Activated T-helper 2 cell treated with anti-CD3 and anti-CD28 coated beads, Interferon-gamma antibody, Interleukin-2, Interleukin-4, amounts not matched to agents 10 μg/mL and 5 μg/mL and 100 μg/mL, durations not matched to agents 14 hours and 24 hours and 36 hours (primary cell): Measurements from ENCODE around the gene SPRING1. TPM values are rescaled to one million over a fixed set of nuclear protein-coding genes. Genes with fewer than 3 reads are reported as not detected.

ENCODE experiments used
- DNase-seq: peaks from one replicate; pipeline ENCODE4 v3.0.0; 2021; ENCODE audit warnings: low spot score
- H3K27ac Mint-ChIP-seq: one replicate; pipeline ENCODE4 v1.8.0; 2021; ENCODE audit warnings: mixed read lengths
- H3K27me3 Mint-ChIP-seq: one replicate; pipeline ENCODE4 v1.8.0; 2021; ENCODE audit warnings: low read depth, mixed read lengths
- H3K36me3 Mint-ChIP-seq: one replicate; pipeline ENCODE4 v1.8.0; 2021; ENCODE audit warnings: low read depth, mixed read lengths
- H3K4me1 Mint-ChIP-seq: one replicate; pipeline ENCODE4 v1.8.0; 2021; ENCODE audit warnings: low read depth, mixed read lengths
- H3K4me3 Mint-ChIP-seq: one replicate; pipeline ENCODE4 v1.8.0; 2021; ENCODE audit warnings: low read depth, mild to moderate bottlenecking, moderate library complexity, mixed read lengths
- H3K9me3 Mint-ChIP-seq: one replicate; pipeline ENCODE4 v1.8.0; 2021; ENCODE audit warnings: mixed read lengths
- intact Hi-C: fragments of 100-400 bp; cut with micrococcal nuclease; formaldehyde crosslinking; loops from one replicate; pipeline ENCODE4 v1.15.1; 2023
- total RNA-seq: library from RNA; stranded (reverse); gene quantifications from 2 replicates; pipeline ENCODE4 v1.2.3, GENCODE V29; 2022

SPRING1 gene
- total RNA-seq, 1 donor from 2014 or later = 32.4 TPM

GRCh38 chr12:116698116-116698515 lies 39.8 kb downstream of the SPRING1 start:
- no peak for DNase-seq
- H3K27ac Mint-ChIP-seq = no peak overlapping the region
- peaks cover 4% of the 10 kb centered on the region for H3K4me1 Mint-ChIP-seq
- no peaks in the 10 kb centered on the region for H3K36me3 Mint-ChIP-seq
- intact Hi-C loops = no loop called here
- H3K4me3 Mint-ChIP-seq = no peak overlapping the region
- peaks cover 31% of the 10 kb centered on the region for H3K27me3 Mint-ChIP-seq
- no peaks in the 10 kb centered on the region for H3K9me3 Mint-ChIP-seq

GRCh38 chr12:116697716-116698115 lies 40.2 kb downstream of the SPRING1 start:
- H3K27me3 Mint-ChIP-seq = peaks cover 34% of the 10 kb centered on the region
- H3K4me3 Mint-ChIP-seq = no peak overlapping the region
- no peak overlapping the region for H3K27ac Mint-ChIP-seq
- intact Hi-C loops = no loop called here
- no peaks in the 10 kb centered on the region for H3K9me3 Mint-ChIP-seq
- no peaks in the 10 kb centered on the region for H3K36me3 Mint-ChIP-seq
- peaks cover 4% of the 10 kb centered on the region for H3K4me1 Mint-ChIP-seq
- DNase-seq = no peak

DNA sequence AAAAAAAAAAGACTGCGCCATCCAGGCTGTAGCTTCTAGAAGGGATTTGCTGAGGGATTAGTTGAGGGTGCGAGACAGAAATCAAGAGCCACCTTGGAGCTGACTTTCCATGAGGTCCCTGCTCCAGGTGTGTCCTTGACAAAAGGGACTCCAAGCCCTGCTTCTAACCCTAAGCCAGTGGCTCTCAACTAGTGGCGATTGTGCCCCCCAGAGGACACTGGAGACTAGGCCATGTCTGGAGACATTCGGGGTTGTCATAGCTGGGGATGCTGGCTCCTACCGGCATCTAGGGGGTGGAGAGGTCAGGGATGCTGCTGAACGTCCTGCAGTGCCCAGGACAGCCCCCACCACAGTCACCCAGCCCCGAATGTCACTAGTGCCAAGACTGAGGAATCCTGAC lies 40.6 kb downstream of the SPRING1 start:
- Mint-ChIP-seq H3K36me3 (no peaks in the 10 kb centered on the region), H3K27ac (no peak overlapping the region), H3K27me3 (peaks cover 36% of the 10 kb centered on the region), H3K4me3 (no peak overlapping the region), H3K9me3 (no peaks in the 10 kb centered on the region), H3K4me1 (peaks cover 4% of the 10 kb centered on the region)
- intact Hi-C loops = no loop called here
- no peak for DNase-seq

DNA sequence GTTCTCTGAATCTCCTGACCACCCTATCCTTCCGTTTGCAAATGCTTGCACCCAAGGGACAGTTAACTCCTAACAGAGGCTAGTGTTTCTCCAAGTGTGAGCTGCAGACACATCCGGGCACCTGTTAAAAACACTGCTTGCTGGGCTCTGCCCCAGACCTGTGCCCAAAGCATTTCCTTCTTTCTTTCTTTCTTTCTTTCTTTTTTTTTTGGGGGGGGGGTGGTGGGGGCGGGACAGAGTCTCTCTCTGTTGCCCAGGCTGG lies 42.5 kb downstream of the SPRING1 start:
- intact Hi-C loops = no loop called here
- Mint-ChIP-seq H3K27me3 (peaks cover 43% of the 10 kb centered on the region), H3K9me3 (no peaks in the 10 kb centered on the region), H3K4me1 (peaks cover 4% of the 10 kb centered on the region), H3K4me3 (no peak overlapping the region), H3K27ac (no peak overlapping the region), H3K36me3 (no peaks in the 10 kb centered on the region)
- DNase-seq = no peak

- Mint-ChIP-seq H3K36me3 (no peaks in the 10 kb centered on the region), H3K4me3 (no peak overlapping the region), H3K9me3 (no peaks in the 10 kb centered on the region), H3K27me3 (peaks cover 47% of the 10 kb centered on the region), H3K4me1 (peaks cover 4% of the 10 kb centered on the region), H3K27ac (no peak overlapping the region)
- intact Hi-C loops = no loop called here
- DNase-seq = no peak
Observed at GRCh38 chr12:116694653-116695463, 43.0 kb downstream of the SPRING1 start.

- Mint-ChIP-seq H3K36me3 (no peaks in the 10 kb centered on the region), H3K4me1 (peaks cover 4% of the 10 kb centered on the region), H3K4me3 (no peak overlapping the region), H3K27me3 (peaks cover 46% of the 10 kb centered on the region), H3K9me3 (no peaks in the 10 kb centered on the region), H3K27ac (no peak overlapping the region)
- intact Hi-C loops = no loop called here
- DNase-seq = no peak
Observed at GRCh38 chr12:116693286-116694227, 44.3 kb downstream of the SPRING1 start.

DNA sequence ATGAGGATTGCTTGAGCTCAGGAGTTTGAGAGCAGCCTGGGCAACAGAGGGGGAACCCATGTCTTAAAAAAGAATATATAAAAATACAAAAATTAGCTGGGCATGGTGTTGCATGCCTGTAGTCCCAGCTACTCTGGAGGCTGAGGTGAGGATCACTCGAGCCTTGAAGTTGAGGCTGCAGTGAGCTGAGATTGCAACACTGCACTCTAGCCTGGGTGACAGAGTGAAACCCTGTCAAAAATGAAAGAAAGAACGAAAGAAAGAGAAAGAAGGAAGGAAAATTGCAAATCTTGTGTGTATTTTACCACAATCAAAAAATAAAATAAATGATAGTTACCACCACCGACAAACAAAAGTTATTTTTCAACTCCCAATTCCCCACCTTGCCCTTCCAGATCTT lies 45.3 kb downstream of the SPRING1 start:
- Mint-ChIP-seq H3K4me3 (no peak overlapping the region), H3K4me1 (peaks cover 4% of the 10 kb centered on the region), H3K27ac (no peak overlapping the region), H3K36me3 (no peaks in the 10 kb centered on the region), H3K9me3 (no peaks in the 10 kb centered on the region), H3K27me3 (peaks cover 46% of the 10 kb centered on the region)
- no peak for DNase-seq
- intact Hi-C loops = no loop called here

DNA sequence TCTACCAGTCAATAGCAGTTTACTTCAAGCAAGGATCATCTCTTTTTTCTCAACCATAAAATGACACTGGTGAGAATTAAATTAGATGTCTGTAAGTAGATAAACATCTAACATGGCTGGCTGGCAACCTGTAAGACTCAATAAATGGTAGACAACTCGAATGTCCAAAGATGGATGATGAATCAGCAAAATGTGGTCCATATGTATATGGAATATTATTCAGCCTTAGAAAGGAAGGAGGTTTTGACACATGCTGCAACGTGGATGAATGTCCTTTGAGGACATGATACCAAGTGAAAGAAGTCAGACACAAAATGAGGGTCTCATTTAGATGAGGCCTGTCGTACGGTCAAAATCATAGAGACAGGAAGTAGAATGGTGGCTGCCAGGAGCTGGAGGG lies 46.2 kb downstream of the SPRING1 start:
- Mint-ChIP-seq H3K27me3 (peaks cover 45% of the 10 kb centered on the region), H3K4me3 (no peak overlapping the region), H3K9me3 (no peaks in the 10 kb centered on the region), H3K4me1 (peaks cover 4% of the 10 kb centered on the region), H3K27ac (no peak overlapping the region), H3K36me3 (no peaks in the 10 kb centered on the region)
- intact Hi-C loops = no loop called here
- no peak for DNase-seq

GRCh38 chr12:116691205-116691604 lies 46.7 kb downstream of the SPRING1 start:
- intact Hi-C loops = no loop called here
- no peak for DNase-seq
- no peaks in the 10 kb centered on the region for H3K9me3 Mint-ChIP-seq
- no peak overlapping the region for H3K4me3 Mint-ChIP-seq
- H3K36me3 Mint-ChIP-seq = no peaks in the 10 kb centered on the region
- H3K27ac Mint-ChIP-seq = no peak overlapping the region
- H3K27me3 Mint-ChIP-seq = peaks cover 42% of the 10 kb centered on the region
- H3K4me1 Mint-ChIP-seq = peaks cover 4% of the 10 kb centered on the region

DNA sequence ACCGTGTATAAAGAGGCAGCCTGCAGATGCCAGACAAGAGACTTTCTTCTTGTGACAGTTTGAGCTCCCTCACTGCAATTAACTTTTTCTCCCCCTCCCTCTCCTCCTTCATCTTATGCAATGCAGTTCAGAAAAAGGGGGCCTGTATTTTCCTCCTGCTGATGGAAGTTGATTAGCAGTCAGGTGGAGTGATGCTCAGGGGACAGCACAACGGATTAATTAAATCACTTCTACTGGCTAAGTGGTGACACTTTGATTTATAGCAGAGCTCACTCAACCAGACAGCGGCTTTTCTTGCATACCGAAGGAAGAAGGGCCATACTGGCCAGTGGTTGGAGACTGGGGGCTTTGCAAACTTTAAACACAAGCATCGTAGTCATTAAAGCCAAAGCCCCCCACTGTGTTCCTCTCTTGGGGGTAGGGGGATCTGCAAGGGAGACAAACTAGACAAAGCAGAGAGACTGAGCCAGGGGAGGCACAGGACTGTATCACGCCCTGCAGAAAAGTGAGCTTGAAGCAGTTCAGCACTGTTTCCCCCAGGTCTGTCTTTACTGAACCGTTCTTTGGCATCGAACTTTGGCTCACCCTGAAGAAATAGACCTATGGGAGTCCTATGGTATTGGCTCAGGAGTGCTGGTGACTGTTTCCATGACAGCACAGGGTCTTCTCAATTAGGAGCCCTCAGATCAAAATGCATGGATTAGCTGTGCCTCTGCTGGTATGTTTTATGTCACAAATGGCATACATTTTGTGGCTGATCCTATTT lies 47.7 kb downstream of the SPRING1 start:
- intact Hi-C loops = no loop called here
- no peak overlapping the region for H3K4me3 Mint-ChIP-seq
- no peak overlapping the region for H3K27ac Mint-ChIP-seq
- DNase-seq = no peak
- peaks cover 37% of the 10 kb centered on the region for H3K27me3 Mint-ChIP-seq
- no peaks in the 10 kb centered on the region for H3K9me3 Mint-ChIP-seq
- peaks cover 4% of the 10 kb centered on the region for H3K4me1 Mint-ChIP-seq
- no peaks in the 10 kb centered on the region for H3K36me3 Mint-ChIP-seq

GRCh38 chr12:116689521-116689920 lies 48.3 kb downstream of the SPRING1 start:
- no peaks in the 10 kb centered on the region for H3K4me1 Mint-ChIP-seq
- H3K4me3 Mint-ChIP-seq = no peak overlapping the region
- no peak for DNase-seq
- H3K9me3 Mint-ChIP-seq = no peaks in the 10 kb centered on the region
- H3K27ac Mint-ChIP-seq = no peak overlapping the region
- peaks cover 30% of the 10 kb centered on the region for H3K27me3 Mint-ChIP-seq
- H3K36me3 Mint-ChIP-seq = no peaks in the 10 kb centered on the region
- intact Hi-C loops = no loop called here
